Peyer's patch (tissue), 4 donors: ENCODE measurements around the gene TSPAN4. TPM values are rescaled to one million over a fixed set of nuclear protein-coding genes. Genes with fewer than 3 reads are reported as not detected.
A peak's percentile ranks its signal among the peaks of the same experiment; 100 is the strongest.

Experiments used
- DNase-seq, 3 donors: peaks; one replicate each; pipeline ENCODE4 v3.0.0-alpha.2; 2017 to 2019
- H3K27ac ChIP-seq, 4 donors: fragments of 200-600 bp; sonication (generic); one replicate each; pipeline ENCODE4 v1.5.1; 2016 to 2019
- H3K27me3 ChIP-seq, 2 donors: fragments of 200-600 bp; sonication (generic); one replicate each; pipeline ENCODE4 v1.5.1; 2019
- H3K36me3 ChIP-seq, 3 donors: fragments of 200-600 bp; sonication (generic); one replicate each; pipeline ENCODE4 v1.5.1; 2016 to 2019
- H3K4me1 ChIP-seq, 4 donors: fragments of 200-600 bp; sonication (generic); one replicate each; pipeline ENCODE4 v1.5.1; 2016 to 2019
- H3K4me3 ChIP-seq, 4 donors: fragments of 200-600 bp; sonication (generic); 1 replicate in 3 of 4; 2 replicates in 1 of 4; pipeline ENCODE4 v1.5.1; 2016 to 2019; ENCODE audit warnings: mild to moderate bottlenecking in 1 of 4
- H3K9me3 ChIP-seq, 4 donors: fragments of 200-600 bp; sonication (generic); one replicate each; pipeline ENCODE4 v1.5.1; 2016 to 2019; ENCODE audit warnings: mild to moderate bottlenecking in 1 of 4
- CTCF ChIP-seq, 6 experiments: fragments of 450-650 bp in 4 of 6; fragments of 200-600 bp in 2 of 6; sonication (generic) in 1 of 6; IDR thresholded peaks; one replicate each; pipeline ENCODE4 v1.5.1; 2017 to 2019; ENCODE audit warnings: antibody characterized with exemption in 6 of 6, mild to moderate bottlenecking in 3 of 6, moderate library complexity in 1 of 6
- POLR2A ChIP-seq, 2 donors: fragments of 450-650 bp; IDR thresholded peaks; one replicate each; pipeline ENCODE4 v1.5.1; 2017; ENCODE audit warnings: antibody characterized with exemption in 2 of 2, mild to moderate bottlenecking in 2 of 2, moderate library complexity in 2 of 2
- total RNA-seq, 4 donors: library from RNA; depleted of rRNA; stranded (reverse); fragments of >200 nt; gene quantifications; one replicate each; pipeline ENCODE4 v1.1.0, GENCODE V29; 2016

TSPAN4 gene
- total RNA-seq, 4 donors from 2014 or later, result 20.0 to 52.1 (median 38.4) TPM

DNA sequence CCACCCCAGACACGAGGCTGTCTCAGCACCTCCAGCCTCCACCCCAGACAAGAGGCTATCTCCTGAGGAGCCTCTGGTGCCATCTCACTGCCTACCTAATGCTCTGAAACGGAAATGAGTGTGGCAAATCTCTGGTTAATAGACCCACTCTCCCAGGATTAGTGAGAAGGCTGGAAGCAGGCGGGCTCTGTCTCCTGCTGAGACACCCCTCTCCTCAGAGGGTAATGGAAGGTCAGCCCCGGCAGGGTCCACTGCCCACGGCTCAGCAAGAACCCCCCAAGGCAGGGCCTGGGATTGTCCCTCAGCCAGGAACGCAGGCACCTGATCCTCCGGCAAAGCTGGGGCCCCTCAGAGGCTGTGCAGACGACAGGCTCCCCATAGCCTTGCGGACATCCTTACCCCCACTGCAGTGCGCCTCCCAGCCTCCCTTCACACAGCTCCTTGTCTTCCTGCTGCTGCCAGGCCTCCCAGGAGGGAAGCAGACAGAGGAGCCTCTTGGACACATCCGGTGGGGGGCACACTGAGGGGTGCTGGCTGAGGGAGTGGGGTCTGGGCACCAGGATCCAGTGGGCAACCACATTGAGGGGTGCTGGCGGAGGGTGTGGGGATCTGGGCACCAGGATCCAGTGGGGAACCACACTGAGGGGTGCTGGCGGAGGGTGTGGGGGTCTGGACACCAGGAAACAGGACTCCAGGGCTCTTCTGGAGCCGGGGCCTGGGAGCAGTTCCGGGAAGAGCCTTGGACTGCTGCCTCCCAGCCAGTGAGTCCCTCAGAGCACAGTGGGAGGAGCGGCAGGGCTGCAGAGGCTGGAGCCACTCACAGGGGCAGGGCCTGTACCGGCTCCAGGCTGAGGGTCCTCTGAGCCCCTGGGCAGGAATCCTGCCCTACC is 54.8 kb downstream of the TSPAN4 start:
- DNase-seq, result no peak
- no peaks in the 10 kb centered on the region for H3K27me3 ChIP-seq
- H3K27ac ChIP-seq, result no peak overlapping the region
- H3K9me3 ChIP-seq, result no peaks in the 10 kb centered on the region
- no peaks in the 10 kb centered on the region for H3K4me1 ChIP-seq
- no peak overlapping the region for H3K4me3 ChIP-seq
- H3K36me3 ChIP-seq, result peaks cover 0 to 41% (median 0%) of the 10 kb centered on the region in 3 donors
- TF ChIP-seq CTCF (IDR thresholded peaks at IDR 0.05), result no peak
- TF ChIP-seq POLR2A (IDR thresholded peaks at IDR 0.05), result no peak

- Histone ChIP-seq H3K9me3 (no peaks in the 10 kb centered on the region), H3K4me3 (no peak overlapping the region), H3K4me1 (no peaks in the 10 kb centered on the region), H3K27ac (no peak overlapping the region), H3K27me3 (no peaks in the 10 kb centered on the region), H3K36me3 (peaks cover 0 to 47% (median 0%) of the 10 kb centered on the region in 3 donors)
- TF ChIP-seq CTCF (IDR thresholded peaks at IDR 0.05) (peak in 2 of 6 experiments; percentile 7 to 17), POLR2A (IDR thresholded peaks at IDR 0.05) (no peak)
- no peak for DNase-seq
These were observed 55.5 kb downstream of the TSPAN4 start for GRCh38 chr11:898143-898511.

DNA sequence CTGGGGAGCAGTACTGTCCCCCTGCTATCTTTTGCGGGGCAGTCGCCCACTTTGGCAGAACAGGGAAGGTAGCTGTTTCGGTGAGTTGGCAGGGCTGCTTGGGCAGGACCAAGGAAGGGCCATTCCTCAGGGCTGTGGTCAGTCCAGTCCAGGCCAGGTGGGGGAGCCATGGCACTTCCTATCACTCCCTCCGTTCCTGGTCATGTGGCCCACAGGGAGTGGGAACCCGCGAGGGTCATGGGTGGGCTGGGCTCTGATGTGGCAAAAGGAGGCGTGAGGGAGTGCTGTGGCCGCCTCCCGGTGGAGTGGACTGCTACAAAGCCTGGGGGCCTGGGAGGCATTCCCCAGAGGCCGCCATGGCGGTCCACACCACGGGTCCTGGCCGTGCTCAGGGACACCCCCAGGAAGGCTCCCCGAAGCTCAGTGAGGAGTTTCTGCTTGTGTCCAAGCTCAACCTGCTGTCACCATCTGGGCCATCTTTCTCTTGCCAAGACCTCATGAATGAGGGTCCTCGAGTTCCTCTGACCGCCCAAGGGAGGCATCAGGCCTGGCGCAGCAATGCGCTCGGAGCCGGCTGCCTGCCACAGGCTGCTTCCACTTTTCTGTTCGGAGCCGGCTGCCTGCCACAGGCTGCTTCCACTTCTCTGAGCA is 56.0 kb downstream of the TSPAN4 start:
- Histone ChIP-seq H3K4me1 (no peaks in the 10 kb centered on the region), H3K4me3 (no peak overlapping the region), H3K36me3 (peaks cover 0 to 53% (median 0%) of the 10 kb centered on the region in 3 donors)

GRCh38 chr11:899724-900123 is 57.1 kb downstream of the TSPAN4 start:
- Histone ChIP-seq H3K27me3 (no peaks in the 10 kb centered on the region), H3K27ac (no peak overlapping the region), H3K4me3 (no peak overlapping the region), H3K4me1 (no peaks in the 10 kb centered on the region), H3K9me3 (no peaks in the 10 kb centered on the region), H3K36me3 (peaks cover 0 to 63% (median 0%) of the 10 kb centered on the region in 3 donors)
- no peak for TF ChIP-seq CTCF (IDR thresholded peaks at IDR 0.05)
- no peak for TF ChIP-seq POLR2A (IDR thresholded peaks at IDR 0.05)
- no peak for DNase-seq

More for the DNA sequence above, 56.0 kb downstream of the TSPAN4 start:
- H3K27ac ChIP-seq, result no peak overlapping the region
- no peaks in the 10 kb centered on the region for H3K27me3 ChIP-seq
- TF ChIP-seq CTCF (IDR thresholded peaks at IDR 0.05) (no peak), POLR2A (IDR thresholded peaks at IDR 0.05) (no peak)
- DNase-seq, result no peak
- no peaks in the 10 kb centered on the region for H3K9me3 ChIP-seq

DNA sequence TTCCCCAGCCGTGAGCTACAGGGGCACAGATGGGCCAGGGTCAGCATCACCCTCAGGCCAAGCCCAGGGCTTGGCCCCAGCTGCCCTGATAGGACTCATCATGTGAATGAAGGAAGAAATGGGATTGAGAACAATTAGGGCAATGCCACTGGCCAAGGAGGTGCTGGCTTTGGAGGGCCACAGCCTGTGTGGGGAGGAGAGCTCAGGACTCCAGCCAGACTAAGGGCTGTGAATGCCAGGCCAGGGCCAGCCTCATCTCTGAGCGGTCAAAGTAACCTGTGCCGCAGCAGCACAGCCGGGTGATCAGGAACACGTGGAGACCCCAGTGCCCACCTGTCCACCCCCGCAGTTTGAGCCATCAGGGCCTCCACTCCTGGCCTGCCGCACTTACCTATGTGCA is 57.9 kb downstream of the TSPAN4 start:
- no peak for TF ChIP-seq CTCF (IDR thresholded peaks at IDR 0.05)
- TF ChIP-seq POLR2A (IDR thresholded peaks at IDR 0.05), result no peak
- H3K9me3 ChIP-seq, result no peaks in the 10 kb centered on the region
- no peaks in the 10 kb centered on the region for H3K4me1 ChIP-seq
- H3K36me3 ChIP-seq, result peaks cover 0 to 63% (median 0%) of the 10 kb centered on the region in 3 donors
- no peak overlapping the region for H3K4me3 ChIP-seq
- H3K27ac ChIP-seq, result no peak overlapping the region
- no peak for DNase-seq
- no peaks in the 10 kb centered on the region for H3K27me3 ChIP-seq
